Duodenal mucosa (tissue), 2 donors: ENCODE data around the gene FOXO3B.
"Not testable (repeated sequence)": the region's sequence is repeated elsewhere in the genome, so short reads cannot be mapped to it uniquely, and the experiment has no call there.

ENCODE experiments used
- H3K27ac ChIP-seq: one replicate; pipeline ENCODE4 v1.7.0; 2013; ENCODE audit warnings: low read depth, low read length
- H3K27me3 ChIP-seq, 2 donors: one replicate each; pipeline ENCODE4 v1.7.0; 2013; ENCODE audit warnings: low read length in 2 of 2, control low read depth in 1 of 2; ENCODE audit not compliant: insufficient read depth in 2 of 2, control insufficient read depth in 1 of 2
- H3K36me3 ChIP-seq, 2 donors: one replicate each; pipeline ENCODE4 v1.7.0; 2013; ENCODE audit warnings: low read length in 2 of 2, control low read depth in 1 of 2; ENCODE audit not compliant: insufficient read depth in 2 of 2, control insufficient read depth in 1 of 2
- H3K4me1 ChIP-seq, 2 donors: one replicate each; pipeline ENCODE4 v1.7.0; 2013; ENCODE audit warnings: low read length in 2 of 2, control low read depth in 1 of 2; ENCODE audit not compliant: insufficient read depth in 2 of 2, control insufficient read depth in 1 of 2
- H3K4me3 ChIP-seq, 2 donors: one replicate each; pipeline ENCODE4 v1.7.0; 2013; ENCODE audit warnings: low read length in 2 of 2, low read depth in 1 of 2
- H3K9ac ChIP-seq, 2 donors: one replicate each; pipeline ENCODE4 v1.7.0; 2013; ENCODE audit warnings: low read length in 2 of 2, low read depth in 1 of 2
- H3K9me3 ChIP-seq, 2 donors: one replicate each; pipeline ENCODE4 v1.7.0; 2013; ENCODE audit warnings: low read length in 2 of 2, control low read depth in 1 of 2; ENCODE audit not compliant: control insufficient read depth in 1 of 2

The FOXO3B gene

GRCh38 chr17:18681767-18682571 lies at the start of gene FOXO3B:
Gene FOXO3B, minus strand, starts transcription at chr17:18682314. Its CDS starts 663 bp downstream, at chr17:18681651.
- H3K9me3 ChIP-seq, H3K27ac ChIP-seq, H3K9ac ChIP-seq, H3K36me3 ChIP-seq, H3K4me1 ChIP-seq, H3K27me3 ChIP-seq: not testable (repeated sequence)
- peak within 1 kb of the TSS; percentile 52 to 60 for H3K4me3 ChIP-seq

- not testable (repeated sequence) for H3K9me3 ChIP-seq, H3K4me1 ChIP-seq, H3K4me3 ChIP-seq, H3K9ac ChIP-seq, H3K36me3 ChIP-seq, H3K27ac ChIP-seq, H3K27me3 ChIP-seq
Measured at GRCh38 chr17:18723509-18723908, 41.4 kb upstream of the FOXO3B start.

- H3K27ac ChIP-seq, result not testable (repeated sequence)
Measured at GRCh38 chr17:18722612-18723011, 40.5 kb upstream of the FOXO3B start.

GRCh38 chr17:18721775-18722547 lies 39.8 kb upstream of the FOXO3B start:
- H3K27me3 ChIP-seq, H3K27ac ChIP-seq, H3K4me1 ChIP-seq, H3K9ac ChIP-seq, H3K4me3 ChIP-seq, H3K36me3 ChIP-seq, H3K9me3 ChIP-seq: not testable (repeated sequence)

More at GRCh38 chr17:18722612-18723011, 40.5 kb upstream of the FOXO3B start:
- not testable (repeated sequence) for H3K9me3 ChIP-seq, H3K4me1 ChIP-seq, H3K27me3 ChIP-seq, H3K36me3 ChIP-seq, H3K4me3 ChIP-seq, H3K9ac ChIP-seq

GRCh38 chr17:18719428-18720110 lies 37.5 kb upstream of the FOXO3B start:
- H3K27me3 ChIP-seq, H3K4me1 ChIP-seq, H3K9ac ChIP-seq, H3K9me3 ChIP-seq, H3K4me3 ChIP-seq, H3K36me3 ChIP-seq: not testable (repeated sequence)
- H3K27ac ChIP-seq, result peak overlapping the region; percentile 70

- H3K9me3 ChIP-seq, H3K36me3 ChIP-seq, H3K4me3 ChIP-seq, H3K9ac ChIP-seq, H3K4me1 ChIP-seq, H3K27me3 ChIP-seq: not testable (repeated sequence)
- H3K27ac ChIP-seq, result peak overlapping the region; percentile 70
Measured at GRCh38 chr17:18718643-18719427, 36.7 kb upstream of the FOXO3B start.

- H3K4me3 ChIP-seq, H3K9me3 ChIP-seq, H3K27ac ChIP-seq, H3K9ac ChIP-seq, H3K36me3 ChIP-seq, H3K27me3 ChIP-seq, H3K4me1 ChIP-seq: not testable (repeated sequence)
Measured at GRCh38 chr17:18712354-18712999, 30.4 kb upstream of the FOXO3B start.

GRCh38 chr17:18708215-18708614 lies 26.1 kb upstream of the FOXO3B start:
- not testable (repeated sequence) for H3K27me3 ChIP-seq, H3K4me1 ChIP-seq, H3K9me3 ChIP-seq, H3K36me3 ChIP-seq, H3K27ac ChIP-seq, H3K9ac ChIP-seq, H3K4me3 ChIP-seq

GRCh38 chr17:18705955-18706354 lies 23.8 kb upstream of the FOXO3B start:
- H3K4me1 ChIP-seq, H3K9ac ChIP-seq, H3K27ac ChIP-seq, H3K27me3 ChIP-seq, H3K4me3 ChIP-seq, H3K9me3 ChIP-seq, H3K36me3 ChIP-seq: not testable (repeated sequence)
